Activated CD4-positive, alpha-beta T cell treated with anti-CD3 and anti-CD28 coated beads, Interleukin-2, amount 50 U/mL, for 16 hours (primary cell): ENCODE data around the gene CDC14A.

Experiments
- DNase-seq: peaks from one replicate; pipeline ENCODE4 v3.0.0-alpha.2; 2020

The CDC14A gene

DNA sequence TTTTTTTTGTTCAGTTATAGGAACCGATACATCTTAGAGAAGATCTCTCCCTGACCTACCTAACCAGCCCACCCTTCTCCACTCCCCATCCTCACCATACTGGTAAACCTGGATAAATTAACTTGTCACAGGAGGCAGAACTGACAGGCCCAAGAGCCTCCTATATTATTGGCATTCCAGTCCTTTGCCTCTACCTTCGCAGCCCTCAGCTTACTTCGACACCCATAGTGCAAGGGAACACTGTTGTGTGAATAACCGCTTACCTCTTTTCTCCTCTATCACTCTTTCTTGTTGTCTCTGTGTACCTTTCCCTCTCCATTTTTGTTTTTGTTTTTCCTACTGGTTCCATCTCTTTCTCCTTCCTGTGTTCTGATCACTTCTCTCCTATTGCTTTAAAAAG, 58.7 kb downstream of the CDC14A start:
- no peak for DNase-seq

DNA sequence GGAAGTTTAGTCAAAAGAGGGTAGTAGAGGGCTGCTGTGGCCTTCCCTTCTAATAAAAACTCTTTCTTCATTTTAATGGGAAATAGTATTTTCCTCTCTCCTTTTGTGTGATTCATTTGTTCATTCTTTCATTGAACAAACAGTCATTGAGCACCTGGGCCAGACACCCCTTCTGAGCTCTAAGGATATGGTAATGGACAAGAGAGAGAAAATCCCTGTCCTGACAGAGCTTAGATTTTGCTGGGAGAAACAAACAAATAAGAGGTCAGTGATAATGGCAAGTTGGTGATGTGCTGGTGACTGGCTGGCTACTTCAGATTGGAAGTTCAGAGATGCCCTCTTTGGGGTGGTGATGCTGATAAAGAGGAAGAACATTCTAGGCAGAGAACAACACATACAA, 59.3 kb downstream of the CDC14A start:
- no peak for DNase-seq

DNA sequence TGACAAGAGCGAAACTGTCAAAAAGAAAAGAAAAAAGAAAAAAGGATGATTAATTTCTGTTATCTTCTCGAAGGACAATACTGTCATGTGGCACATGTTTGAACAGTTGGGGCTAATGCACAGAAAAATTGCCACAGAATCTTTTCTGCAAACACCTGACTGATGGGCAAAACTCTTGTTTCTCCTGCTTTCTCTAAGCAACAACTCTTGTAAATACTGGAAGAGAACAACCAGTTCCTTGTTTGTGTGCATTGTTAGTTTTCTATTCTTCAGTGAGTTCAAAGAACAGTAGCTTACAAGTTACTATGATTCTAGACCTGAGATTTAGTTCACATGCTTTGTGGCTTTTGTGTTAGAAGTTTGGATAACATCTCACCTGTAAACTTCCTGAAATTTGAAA, 60.7 kb downstream of the CDC14A start:
- no peak for DNase-seq

DNA sequence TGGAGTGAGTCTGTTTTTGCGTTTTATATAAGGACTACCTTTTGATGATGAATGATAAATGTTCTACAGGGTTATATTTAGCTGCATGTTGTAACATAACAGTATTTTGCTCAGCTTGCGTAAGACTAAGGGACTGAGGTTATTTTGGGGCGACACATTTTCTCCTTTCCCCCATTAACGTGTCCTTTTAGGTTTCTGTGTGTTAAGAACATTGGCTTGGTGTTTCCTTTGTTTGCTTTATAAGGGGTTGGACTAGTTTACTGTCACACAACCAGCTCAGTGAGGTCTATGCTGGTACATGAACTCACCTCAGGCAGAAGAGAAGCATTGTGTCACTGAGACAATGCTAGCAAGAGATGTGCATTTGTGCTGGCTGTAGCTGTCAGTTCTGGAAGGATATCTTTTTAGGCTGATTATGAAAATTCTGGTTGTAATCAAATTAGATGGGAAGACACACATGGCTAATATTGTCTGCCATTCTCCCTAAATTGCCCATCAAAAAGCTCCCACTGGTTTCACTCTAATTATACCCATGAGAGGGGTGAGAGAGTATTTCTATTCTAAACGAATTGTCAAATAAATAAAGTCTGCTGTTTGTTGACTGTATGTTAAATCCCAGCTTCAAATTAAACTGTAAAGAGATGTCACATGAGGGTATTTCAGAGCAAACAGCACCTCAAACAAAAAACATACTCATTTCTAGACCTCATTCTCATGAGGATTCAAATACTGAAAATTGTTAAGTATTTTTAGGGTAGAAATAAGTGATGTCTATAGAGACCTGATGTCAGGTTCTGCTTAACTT, 62.6 kb downstream of the CDC14A start:
- DNase-seq = no peak

DNA sequence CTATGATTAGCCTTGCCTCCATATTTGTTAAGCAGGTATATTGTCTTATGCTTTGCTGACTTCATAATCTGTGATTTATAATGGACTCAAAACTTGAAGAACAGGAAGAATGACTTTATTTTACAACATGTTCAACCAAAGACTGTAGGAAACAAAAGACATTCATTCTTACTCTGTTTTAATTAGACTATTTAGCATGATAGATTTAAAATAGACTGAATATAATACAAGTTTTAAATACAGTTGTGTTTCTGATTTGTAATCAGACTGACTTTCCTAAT, 63.1 kb downstream of the CDC14A start:
- DNase-seq = no peak

DNA sequence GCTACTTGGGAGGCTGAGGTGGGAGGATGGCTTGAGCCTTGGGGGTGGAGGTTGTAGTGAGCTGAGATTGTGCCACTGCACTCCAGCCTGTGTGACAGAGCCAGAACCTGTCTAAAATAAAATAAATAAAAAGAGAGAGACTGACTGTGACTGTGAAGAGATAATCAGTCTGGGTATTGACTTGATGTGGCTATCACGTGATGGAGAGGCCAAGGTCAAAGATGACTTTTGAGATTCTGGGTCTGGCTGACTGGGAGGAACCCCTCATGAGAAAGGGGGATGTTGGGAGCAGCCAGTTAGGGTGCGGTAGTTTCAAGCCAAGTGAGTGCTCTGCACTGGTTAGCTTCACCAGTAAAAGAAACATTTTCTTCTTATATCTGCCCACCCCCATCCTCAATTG, 66.8 kb downstream of the CDC14A start:
- no peak for DNase-seq

DNA sequence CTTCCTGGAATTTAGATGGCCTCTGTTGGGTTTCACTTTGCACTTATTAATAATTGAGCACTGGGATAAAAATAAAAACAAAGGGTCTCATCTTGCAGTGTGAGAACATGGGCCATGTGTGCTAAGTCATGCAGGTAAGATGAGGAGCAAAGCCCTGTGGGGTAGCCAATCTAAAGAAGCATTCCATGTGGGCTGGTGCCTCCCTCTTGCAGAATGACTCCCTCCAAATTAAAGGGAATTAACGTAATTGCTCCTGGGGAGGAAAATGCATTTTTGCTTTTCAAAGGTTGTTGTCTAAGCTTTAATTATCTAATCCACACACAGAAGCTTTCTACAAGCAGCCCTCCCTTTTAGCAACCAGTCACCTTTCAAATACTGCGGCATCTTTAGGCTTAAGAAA, 69.8 kb downstream of the CDC14A start:
- no peak for DNase-seq

DNA sequence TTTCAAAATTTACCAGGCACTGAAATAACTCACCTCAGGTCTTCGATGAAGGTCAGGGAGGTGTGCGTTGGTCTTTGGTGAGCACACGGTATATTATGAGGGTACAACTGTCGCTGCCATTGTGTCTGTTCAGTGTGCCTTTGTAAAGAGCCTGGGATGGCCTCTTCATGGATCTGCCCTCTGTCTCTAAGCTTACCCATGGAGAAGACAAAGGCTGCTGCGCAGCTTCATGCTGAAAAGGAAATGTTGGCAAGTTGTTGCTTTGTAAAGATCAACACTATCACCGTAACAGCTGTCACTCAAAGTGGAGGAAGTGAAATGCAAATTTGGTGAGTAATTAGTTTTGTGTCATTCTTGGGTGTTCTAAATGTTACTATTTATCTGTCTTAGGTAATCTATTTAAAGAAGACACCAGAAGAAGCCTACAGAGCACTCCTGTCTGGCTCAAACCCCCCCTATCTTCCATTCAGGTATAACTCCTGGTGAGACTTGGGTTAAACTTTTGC, 71.6 kb downstream of the CDC14A start:
- no peak for DNase-seq

DNA sequence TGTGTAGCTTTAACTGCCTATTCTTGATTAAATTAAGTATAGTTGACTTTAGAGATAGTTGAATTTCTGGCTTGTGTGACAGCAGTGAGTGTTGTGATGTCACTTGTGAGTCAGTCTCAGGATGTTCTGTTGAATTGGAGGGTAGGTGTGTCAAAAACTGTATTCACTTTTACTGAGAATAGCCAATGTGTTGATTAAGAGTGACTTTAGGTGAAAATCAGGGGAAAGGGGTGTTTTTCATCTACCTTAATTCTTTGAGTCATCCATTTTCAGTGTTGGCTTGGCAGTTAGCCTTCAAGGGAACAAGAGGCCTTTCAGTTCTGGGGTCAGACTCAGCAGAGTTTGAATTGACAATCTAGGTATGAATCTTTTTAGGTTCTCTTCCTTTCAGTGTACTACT, 75.9 kb downstream of the CDC14A start:
- DNase-seq = peak; percentile 42

DNA sequence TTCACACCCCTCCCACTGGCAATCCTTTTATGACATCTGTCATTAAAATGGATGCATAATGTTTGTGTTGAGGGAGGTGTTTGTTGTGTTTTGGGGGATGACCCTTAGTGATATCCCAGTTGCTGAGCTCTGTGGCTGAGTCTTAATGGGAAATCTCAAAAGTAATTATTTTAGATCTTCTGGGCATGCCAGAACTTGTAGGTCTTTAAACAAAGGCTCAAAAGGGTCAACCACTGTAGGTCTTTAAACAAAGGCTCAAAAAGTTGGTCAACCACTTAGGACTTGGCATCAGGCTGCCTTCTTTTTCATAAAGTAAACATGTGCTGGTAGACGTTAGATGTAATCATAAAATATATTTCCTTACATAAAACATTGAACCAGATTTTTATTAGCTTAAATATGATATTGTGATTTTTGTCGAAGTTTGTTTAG, 78.0 kb downstream of the CDC14A start:
- DNase-seq = no peak

DNA sequence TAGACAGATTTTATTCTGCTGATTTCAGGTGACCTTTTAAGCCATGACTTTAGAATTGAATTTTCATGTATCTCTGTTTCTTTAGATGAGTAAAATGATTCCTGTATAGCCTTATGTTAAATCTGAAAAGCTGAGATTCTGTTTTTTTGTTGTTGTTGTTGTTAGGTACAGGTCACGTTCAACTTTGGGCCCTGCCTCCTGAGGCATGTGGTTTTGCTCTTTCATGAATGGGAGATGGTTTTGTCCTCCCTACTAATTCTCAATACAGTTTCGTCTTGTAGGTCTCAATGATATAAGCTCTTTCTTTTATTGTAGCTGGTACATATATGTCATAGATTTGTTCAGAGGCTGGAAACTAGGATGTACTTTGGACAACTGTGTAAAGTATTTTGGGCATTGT, 79.6 kb downstream of the CDC14A start:
- no peak for DNase-seq

DNA sequence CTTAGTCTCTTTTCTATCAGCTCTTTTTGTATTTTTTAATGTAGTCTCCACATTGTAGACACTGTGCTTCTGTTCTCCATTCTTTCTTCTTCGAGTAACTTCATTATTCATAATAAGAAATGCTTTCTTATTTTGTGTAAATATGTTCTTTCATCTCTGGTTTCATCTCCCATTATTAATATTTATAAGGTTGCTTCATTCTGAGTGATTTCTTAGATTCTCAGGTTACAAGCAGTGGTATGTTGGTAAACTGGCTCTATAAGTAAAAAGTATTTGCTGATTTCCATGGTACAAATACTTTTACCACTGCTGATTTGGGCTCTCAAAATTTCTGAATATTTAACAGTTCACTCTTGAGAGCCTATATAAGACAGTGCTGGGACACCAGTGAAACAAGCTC, 81.3 kb downstream of the CDC14A start:
- DNase-seq = no peak

DNA sequence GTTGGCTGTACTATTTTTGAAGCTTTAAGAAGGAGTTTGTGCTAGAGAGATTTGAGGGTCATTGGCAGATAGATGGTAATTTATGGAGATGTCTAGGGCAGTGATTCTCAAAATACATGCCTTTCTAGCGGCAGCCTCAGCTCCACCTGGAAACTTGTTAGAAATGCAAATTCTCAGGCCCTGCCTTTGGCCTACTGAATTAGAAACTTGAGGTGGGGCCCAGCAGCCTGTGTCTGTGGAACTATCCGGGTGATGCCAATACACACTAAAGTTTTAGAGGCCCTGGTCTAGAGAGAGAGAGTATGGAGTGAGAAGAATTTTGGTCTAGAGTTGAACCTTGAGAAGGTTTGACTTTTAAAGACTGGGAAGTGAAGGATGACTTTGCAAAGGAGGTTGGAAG, 82.5 kb downstream of the CDC14A start:
- no peak for DNase-seq

DNA sequence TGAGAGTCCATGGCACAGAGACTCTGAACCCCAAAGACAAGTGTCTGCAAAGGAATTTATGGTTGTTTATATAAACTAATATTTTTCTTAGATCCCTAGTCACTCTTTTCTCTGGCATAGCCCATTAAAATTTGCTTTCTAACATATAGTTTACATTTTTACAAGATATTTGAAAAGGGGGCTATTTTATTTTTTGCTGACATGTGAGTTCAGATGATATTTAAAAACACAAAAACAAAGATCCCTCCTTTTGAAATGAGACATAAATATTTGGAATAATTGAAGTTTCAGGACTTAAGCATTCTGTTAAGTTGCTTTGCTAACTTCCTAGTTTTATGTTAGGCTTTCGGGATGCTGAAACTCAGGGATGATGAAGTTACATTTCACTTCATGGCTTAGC, 86.1 kb downstream of the CDC14A start:
- no peak for DNase-seq

DNA sequence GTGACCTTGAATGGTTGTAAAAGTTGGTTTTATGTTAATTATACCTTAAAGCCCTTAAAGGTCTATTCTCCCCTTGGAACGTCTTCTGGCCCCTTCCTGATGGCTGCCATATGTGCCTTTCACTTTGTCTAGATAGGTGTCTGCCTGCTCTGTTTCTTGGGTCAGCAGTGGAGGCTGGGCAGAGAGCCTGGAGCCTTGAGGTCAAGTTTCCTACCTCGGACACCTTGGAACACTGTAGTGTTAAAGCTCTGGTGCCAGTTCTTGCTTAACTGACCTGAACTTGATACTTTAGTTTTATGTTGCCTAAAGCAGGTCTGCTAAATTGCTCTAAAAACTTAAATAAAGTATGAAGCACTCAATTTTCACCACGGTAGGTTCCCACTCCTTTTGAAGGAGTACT, 86.5 kb downstream of the CDC14A start:
- DNase-seq = no peak

DNA sequence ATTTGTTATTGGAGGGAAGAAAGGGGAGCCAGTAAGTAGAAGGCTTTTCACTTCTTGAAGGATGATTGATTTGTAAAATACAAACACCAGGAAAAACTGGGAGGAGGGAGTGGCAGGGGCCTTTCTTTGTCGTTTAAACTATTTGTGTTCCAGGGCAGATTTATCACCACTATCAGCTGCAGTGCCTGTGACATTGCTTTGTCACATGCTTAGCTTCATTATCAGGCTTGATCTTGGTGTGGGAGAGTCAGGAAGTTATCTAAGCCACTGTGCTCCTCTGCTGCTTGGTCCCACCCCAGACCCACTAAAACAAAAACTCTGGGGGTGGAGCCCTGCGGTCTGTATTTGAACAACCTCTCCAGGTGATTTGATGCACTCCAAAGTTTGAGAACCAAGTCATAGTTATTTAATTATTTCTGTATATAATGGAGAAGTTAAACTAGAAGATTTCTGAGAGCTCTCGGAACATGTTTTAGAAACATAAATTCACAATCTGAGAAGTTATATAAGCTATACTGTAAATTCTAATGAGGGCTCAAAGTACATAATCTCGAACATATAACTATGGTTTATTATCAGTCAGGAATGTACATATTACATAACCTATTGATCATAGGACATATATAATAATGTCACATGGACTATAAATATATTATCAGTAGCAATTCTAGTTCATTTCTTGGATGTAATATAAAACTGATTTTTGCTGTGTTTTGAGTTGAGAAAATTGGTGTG, 87.9 kb downstream of the CDC14A start:
- DNase-seq = peak; percentile 89

DNA sequence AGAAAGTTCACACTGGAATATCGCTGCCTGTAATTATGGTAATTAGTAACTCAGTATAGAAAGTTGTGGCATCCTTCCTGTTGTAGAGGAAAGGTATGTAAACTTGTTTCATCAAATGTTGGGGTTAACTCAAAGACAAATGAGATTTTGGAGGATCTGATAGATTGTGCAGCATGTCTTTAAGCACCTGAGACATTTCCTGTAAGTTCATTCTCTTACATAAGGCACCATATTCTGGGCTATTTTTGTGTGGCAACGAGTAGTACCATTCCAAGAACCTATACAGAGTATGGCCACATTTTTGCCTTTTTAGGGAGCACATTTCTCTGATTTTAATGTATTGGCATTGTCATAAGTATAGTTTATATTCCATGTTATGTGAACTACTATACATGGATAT, 88.8 kb downstream of the CDC14A start:
- no peak for DNase-seq

DNA sequence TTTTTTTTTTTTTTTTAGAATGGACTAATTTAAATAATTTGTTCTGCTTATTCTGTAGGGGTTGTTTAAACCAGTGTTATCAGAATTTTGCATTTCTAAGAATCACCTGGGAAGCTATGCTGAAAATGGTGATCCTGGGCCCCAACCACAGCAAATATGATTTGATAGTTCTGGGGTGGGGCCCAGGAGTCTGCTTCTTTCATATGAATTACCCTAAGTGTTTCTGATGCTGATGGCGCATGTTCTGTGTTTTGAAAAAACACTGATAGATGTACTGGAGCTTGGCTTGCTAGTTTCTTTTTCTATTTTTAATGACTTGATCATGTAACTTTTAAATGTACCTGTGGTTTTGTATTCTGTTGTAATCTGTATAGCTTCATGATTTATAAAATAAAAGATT, 89.3 kb downstream of the CDC14A start:
- DNase-seq = peak; percentile 53

DNA sequence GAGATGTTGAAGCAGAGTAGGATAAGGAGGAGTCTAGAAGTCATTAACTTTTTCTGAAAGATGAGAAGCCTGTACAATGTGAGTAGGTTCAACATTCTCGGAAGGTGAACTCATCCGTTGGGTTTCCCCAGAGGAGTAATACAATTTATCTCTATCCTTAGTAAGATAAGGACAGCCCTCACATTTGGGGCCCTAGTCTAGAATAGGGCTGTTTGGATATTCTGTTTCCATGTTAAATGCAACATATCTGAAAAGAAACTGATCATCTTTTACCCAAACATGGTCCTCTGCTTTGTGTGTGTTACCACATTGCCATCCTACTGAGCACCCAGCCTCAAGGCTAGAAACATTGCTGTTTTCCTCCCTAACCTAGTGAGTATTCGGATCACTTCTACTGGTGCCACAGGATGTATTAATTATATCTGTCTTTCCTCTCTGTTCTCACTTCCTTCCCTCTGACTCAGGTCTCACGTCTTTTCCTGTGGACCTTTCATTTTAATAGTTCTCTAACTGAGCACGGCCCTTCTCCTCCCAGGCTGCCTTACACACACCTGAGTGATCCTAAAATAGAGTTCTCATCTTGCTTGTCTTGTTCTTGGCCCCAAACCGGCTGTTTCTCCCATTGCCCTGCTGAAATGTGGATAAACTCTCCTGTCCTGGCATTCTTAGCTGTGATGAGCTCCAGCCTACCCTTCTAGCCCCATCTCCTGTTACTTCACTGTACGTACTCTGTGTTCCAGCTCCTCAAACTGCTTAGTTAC, 91.7 kb downstream of the CDC14A start:
- DNase-seq = peak; percentile 83

DNA sequence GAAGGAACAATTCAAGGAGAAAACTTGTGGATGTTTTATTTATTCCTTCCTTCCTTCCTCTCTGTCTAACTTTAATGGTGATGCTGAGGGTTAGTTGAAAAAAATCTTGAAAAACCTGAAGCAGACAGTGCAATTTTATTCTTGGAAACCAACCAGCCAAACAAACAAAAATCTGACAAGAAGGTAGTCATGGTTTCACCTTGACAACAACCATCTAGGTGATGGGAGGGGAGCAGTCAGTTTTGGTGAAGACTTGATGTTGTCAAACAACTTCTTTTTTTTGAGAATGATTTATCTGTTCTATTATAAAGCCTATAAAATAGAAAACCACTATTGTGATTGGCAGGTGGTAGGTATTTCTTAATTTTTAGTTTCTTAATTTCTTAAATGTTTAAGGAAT, 93.3 kb downstream of the CDC14A start:
- DNase-seq = peak; percentile 61

DNA sequence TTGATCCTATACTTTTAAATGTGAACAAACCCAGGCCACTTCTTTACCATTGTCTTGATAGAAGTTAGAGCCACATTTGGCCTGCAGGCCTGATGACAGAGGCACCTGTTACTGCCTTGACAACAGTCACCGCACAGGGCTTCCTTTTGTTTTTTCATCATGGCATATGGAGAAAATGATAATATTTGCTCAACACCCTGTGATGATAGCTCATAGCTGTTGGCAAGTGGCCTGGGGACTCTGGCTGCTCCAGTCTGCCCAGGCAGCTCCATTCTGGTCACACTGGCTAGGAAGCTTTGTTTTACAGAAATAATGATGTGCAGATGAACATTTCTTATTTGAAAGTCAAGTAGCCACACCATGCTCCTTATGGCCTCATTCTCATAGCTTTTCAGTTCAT, 96.1 kb downstream of the CDC14A start:
- no peak for DNase-seq

DNA sequence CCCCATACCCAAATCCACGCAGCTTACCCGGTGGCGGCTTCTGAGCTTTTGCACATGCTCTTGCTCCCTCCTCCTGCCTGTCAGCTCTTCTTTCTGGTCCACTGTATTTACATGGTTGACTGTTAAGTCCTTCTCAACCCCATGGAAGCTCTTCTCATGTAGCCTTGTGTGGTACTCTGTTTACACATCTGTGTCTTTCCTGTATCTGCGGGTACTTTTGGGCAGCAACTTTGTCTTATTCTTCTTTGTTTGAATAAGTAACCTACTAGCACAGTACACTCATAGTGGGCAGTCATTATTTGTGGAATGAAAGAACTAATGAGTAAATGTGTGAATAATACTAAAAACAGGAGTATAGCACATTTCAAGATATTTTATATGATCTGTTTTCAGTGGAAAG, 97.2 kb downstream of the CDC14A start:
- peak; percentile 88 for DNase-seq

DNA sequence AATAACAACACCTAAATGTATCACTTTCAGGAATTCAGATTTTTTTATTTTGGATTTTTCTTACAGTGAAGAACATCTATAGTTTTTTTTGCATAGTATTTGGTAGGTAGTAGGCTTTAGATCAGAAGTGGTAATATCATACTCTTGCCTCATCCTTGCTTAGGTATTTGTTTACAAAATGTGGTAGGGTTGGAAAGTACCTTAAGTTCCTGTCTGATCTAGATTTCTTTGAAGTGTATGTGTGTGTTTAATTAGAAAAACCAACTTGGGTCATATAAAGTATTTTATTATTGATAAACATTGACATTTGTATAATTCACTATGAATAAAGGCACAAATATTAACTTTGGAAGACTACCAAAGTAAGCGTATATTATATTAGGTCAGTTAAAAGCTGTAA, 100.3 kb downstream of the CDC14A start:
- DNase-seq = peak; percentile 79
